K562 (cell line): ENCODE data around the gene HMOX2.

Experiments used
- EP300 ChIP-seq: IDR thresholded peaks from 2 replicates; pipeline ENCODE4 v1.6.1; 2012; ENCODE audit warnings: low read length, improper control_type of control experiment
- GTF2F1 ChIP-seq: IDR thresholded peaks from 2 replicates; pipeline ENCODE4 v1.6.1; 2011; ENCODE audit warnings: low read depth, low read length, improper control_type of control experiment
- MTF1 ChIP-seq: fragments of 250-450 bp; sonication (Bioruptor Pico); IDR thresholded peaks from 2 replicates; pipeline ENCODE4 v1.9.0; 2021; ENCODE audit warnings: moderate library complexity, mild to moderate bottlenecking, inconsistent platforms, borderline replicate concordance
- POLR2A ChIP-seq: fragments of 450-650 bp; conservative IDR thresholded peaks from 2 replicates; pipeline ENCODE4 v1.6.1; 2016

DNA sequence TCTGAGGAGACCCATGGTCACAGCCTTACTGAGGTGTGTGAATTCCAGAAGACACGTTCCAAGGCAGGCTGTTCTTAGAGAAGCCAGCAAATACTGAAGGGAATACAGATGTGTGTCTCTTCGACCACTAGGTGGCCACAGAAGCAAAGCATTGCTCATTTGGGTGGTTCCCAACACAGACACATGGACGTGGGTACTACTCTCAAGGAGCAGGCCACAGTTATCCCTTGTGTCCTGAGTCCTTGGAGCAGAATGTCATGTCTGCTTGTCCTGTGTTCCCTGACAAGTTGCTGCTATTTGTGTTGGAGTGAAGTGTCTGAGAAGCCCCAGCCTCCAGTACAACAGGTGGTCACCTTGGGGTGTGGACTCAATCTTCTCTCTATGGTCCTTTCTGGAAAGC is 30.3 kb downstream of the HMOX2 start:
- TF ChIP-seq EP300 = no peak
- TF ChIP-seq MTF1 = no peak
- TF ChIP-seq POLR2A = no peak
- no peak for TF ChIP-seq GTF2F1
